T-helper 1 cell (primary cell): ENCODE data around the gene PKHD1.

Experiments used
- DNase-seq, 5 donors: peaks; one replicate each; pipeline ENCODE4 v3.0.0-alpha.2; 2012 to 2020

PKHD1 gene

DNA sequence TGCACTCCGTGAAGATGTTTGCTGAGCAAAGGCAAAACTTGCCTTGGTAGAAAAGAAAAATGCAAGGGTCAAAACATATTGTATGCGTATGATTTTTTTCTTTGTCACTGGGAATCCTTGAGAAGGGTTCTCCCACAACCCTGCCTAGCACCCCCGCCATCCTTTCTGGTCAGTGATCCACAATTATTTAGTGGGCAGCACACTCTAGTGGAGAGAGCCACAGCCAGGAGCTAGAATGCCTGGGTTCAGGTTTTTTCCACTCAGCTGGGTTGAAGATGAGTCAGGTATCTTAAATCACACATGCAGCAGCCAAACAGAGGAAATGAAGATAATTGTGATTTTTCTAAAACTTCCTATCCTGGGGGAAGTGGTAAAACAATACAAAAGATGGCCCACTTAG lies 243.1 kb downstream of the PKHD1 start:
- DNase-seq, result no peak

DNA sequence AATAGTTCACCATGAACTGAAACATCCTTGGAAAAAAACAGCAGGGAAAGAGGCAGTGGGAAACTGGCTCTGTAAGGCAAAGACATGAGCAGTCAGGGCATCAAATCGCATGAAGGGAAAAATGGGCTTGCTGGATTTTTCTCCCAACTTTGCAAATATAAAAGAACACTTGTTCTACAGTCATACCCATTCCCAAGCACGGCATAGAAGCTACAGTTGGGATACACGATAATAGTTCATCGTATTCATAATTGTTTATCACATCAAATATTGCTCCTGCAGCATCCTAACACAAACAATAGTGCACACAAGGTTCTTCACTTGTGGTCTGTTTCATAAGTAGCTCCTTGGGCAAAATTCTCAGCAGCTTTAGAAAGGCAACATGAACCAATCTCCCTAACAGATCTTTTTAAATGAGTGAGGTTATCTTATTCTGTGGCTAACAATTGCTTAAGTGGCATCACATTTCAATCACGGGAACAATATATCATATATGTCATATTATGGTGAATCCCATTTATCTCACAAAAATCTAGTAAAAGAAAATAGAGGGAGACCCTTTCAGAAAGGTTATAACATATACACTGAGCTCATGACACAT lies 243.9 kb downstream of the PKHD1 start:
- no peak for DNase-seq

DNA sequence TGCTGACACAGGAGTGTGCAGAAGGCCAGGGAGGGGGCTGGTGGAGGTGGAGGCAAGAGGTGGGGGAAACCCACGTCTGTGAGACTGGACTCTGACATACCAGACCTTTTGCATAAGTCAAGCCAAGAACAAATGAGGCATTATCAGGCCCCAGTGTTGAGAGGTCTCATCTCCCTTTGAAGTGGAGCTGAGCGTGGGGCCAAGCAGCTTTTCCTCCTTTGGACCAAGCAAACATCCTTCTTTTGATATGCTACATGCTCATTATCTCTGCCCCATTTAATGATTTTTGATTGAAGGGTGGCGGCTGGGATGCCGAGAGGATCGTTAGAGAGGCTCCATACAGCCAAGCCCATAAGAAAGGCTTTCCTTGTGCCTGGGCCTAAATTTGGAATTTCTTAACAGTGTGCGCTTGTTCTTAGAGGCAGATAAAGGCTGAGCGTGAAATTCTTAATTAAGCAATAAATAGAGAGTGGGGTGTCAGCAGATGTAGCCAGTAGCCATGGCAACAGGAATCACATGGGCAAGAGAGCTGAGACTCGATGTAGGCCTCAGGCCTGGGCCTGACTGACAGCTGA lies 244.5 kb downstream of the PKHD1 start:
- no peak for DNase-seq

DNA sequence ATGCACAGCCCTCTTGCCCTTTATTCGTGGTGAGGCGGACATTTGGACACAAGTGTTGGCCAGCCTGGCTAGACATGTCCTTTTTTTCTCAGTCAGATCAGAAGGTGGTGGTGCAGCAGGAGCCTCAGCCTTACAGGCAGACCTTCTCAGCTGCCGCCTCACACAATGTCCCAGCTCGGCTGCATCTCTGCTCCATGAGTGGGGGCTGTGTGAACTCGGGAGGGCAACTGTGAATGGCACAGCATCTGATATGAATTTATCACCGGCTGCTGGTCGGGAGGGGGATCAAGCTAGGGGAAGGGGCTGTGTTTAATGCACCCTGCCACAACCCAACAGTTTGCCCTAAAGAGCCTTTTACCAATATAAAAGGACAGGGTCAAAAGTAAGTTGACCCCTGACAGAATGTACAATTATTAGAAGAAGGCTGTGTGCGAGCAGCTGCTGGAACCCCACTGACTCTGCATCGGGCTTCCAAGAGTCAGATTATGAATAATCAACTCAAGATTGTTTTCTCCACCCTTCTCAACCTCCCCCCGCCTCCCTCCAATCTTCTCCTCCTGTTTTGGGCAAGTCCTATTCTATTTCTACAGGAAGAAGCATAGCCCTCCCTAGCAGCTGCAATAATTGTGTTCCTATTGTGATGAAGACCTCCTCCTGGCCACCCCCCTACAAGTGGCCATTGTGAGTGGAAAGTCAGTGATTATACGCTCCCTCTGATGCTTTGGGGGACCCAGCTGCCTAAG lies 245.2 kb downstream of the PKHD1 start:
- no peak for DNase-seq

DNA sequence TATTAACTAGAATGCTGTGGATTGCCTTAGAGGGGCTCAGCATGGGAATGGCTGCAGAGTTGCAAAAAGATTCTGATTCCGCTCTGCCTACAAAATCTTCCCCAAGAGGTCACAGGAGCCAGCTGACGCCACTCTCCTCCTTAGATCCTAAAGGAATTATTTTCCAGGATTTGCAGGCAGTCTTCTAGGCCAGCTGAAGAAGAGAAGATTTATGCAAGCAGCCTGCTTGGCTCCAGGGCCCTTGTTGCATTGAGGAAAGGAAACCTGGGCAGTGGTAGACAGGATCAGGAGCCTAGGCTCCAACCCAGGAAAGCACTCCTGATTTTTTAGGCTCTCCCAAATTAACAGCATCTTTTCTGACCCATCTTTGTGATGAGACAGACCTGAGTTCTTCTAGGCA lies 245.8 kb downstream of the PKHD1 start:
- DNase-seq, result no peak

DNA sequence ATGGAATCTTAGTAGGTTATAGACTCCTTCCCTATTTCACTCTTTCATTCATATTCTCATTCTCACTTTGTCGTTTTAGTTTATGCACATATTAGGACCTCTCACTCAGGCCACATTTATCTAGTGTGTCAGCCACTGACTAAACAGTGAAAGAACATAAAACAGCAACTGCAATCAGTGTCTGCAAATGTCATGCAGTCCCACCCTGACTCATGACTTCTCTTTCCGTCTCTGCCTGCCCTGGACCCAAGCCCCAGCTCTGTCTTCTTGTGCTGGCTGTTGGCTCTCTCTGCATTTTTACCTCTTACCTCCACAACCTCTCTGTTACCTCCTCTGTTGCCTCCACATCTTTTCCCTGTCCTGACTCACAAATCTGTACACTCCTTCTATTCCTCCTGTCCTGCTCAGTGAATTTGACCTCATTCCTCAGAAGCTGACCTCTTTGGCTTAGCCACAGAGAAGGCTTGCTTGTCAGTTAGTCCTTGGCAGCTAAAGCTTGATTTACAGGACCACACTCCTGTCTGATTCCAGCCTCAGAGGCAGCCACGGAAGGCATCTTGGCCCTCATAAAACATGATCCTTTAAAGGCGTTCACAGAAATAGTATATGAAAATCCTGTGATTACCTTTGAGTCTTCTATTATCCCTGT lies 247.6 kb downstream of the PKHD1 start:
- no peak for DNase-seq

DNA sequence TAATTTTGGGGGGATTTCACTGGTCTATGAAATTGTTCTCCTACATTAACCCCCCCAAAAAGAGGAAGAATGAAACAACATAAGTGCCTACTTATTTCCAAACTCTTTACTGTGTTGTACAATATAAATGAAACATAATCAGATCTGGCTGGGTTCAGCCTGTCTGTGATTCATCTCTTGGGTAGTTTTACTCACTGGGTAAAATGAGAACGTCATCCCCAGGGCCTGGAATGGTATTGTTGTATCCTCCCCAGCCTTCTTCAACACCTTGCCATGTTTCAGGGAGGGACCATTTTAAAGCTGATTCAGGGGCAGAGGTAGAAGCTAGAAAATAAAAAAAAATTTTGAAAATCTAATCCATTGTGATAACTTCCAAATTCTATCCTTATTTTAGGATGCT lies 256.7 kb downstream of the PKHD1 start:
- DNase-seq, result no peak

DNA sequence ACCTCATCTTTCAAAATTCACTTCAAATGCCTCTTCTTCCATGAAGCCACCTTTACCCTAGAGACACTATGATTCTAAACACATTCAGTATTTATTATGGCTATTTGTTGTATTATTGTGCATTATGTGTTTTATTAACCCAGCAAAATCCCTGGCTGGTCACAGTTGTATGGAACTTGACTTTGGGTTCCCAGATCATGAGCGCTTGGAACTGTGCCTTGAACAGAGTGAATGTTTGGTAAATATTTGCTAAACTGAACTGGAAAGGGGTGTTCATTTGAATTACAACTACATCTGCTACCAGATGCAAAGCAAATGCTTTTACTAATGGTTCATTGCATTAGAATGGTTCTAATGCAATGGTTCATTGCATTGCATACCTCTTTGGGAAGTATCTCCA lies 259.8 kb downstream of the PKHD1 start:
- DNase-seq, result no peak

DNA sequence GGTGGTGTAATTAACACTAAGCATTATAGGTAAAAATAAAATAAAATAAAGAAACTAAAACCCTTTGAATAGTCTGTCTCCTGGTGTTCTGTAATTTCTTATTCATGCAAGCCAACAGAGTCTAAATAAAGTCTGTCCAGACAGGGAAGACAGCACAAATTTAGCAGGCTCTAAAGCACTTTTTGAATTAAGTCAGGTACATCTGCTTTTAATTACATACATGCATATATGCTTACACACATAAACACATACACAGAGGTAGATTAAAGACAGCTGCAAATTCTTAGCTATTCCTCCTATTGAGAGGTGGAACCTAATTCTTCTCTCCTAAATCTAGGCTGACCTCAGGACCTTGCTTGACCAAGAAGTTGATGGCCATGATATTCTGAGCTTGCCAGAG lies 262.5 kb downstream of the PKHD1 start:
- DNase-seq, result no peak

DNA sequence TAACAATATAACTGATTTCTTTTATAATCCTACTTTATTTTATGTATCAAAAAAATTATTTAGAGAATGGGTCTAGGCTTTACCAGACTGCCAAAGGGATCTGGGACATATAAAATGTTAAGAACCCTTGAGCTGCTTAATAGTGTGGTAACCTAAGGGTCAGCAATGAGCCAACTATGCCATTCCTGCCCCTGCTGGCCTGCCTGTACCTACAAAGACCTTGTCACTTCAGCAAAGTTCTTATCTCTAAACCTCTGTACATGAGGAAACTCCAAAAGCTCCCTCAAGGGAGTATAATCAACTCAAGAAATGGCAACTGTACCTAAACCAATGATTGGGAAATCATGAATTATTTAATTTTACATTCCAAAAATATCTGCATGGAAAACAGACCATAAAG lies 266.9 kb downstream of the PKHD1 start:
- no peak for DNase-seq

DNA sequence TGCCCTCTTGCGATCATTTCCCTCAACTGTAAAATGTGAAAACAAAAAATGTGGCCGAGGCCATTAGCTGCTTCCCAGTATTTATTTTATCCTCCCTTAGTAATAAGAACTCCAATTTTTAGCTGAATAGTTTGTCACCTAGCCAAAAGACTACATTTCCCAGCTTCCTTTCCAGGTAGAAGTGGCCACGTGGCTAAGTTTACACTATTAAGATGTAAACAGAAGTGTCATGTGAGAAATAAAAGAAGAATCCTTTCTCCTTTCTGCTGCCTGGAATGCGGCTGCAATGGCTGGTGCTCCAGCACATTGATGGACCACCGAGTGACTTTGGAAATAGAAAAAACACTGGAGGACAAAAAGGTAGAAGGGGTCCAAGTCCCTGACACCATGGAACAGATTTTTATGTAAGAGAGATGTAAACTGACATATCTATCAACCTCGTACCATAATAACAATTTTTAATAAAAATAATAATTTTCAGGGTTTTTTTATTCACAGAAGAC lies 268.8 kb downstream of the PKHD1 start:
- no peak for DNase-seq

DNA sequence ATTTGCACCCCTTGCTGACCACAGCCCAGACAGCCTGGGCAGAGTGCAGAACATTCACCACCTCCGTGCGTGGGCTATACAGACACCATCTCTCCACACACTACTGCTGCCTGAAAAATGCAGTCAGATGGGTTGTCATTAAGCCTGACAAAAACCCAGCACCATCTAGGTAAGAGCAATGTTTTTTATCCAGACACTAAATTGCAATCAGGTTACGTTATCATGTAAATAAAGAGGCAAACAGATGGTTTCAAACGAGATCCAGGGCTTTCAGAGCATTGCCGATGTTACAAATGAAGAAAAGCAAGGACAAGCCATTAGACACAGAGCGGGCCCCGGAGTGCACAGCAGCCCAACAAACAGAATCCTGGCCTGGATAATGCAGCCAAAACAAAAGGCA lies 269.6 kb downstream of the PKHD1 start:
- DNase-seq, result no peak

DNA sequence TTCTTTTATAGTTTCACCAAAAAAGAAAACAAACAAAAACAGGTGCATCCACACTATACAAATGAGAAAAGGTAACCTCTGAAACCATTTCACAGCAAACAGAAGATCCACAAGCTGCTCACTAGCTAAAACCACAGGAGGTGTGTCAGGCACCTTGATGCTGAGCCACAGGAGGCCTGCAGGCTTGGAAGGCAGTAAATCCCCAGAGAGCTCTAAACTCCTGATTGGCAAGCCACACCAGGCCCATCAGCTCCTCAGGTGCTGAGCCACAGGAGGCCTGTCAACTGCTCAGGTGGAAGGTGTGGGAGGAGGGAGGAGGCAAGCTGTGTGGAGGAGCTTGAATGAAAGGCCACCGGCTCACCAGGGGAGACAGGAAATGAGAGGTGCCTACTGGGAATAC lies 273.0 kb downstream of the PKHD1 start:
- no peak for DNase-seq

DNA sequence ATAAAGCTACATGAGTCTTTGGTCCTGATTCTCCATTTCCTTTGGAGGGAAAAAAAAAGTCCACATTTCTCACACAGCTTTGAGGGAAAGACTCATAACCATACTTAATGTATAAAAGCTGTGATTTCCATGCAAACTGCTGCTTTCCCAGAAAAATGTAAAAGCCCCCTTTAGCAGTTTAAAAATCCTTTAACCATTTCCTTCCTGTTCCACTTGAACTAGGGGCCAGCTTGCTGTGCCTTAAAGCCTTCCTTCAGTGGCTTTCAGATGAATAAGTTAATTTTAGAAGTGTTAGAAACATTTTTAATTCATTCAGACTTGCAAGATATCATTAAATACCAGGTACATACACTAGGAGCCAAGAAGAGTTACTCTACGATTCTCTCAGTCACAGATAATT lies 273.5 kb downstream of the PKHD1 start:
- DNase-seq, result no peak

DNA sequence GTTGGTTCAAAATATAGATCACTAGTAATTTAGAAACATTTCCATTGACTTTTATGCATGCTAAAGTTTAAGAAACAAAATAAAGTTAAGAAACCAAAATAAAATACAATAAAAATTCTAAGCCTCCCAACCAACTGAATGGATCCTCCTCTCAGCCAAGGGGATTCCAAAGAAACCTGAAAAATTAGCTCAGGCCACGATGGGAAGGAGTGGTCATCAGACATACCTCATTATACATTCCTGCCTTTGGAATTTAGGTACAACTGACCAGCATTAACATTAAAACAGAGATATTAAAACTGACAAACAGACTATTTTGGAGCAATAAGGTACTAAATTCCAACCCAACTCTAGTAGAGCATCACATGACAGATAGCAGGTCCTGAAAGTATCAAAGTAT lies 275.2 kb downstream of the PKHD1 start:
- no peak for DNase-seq

DNA sequence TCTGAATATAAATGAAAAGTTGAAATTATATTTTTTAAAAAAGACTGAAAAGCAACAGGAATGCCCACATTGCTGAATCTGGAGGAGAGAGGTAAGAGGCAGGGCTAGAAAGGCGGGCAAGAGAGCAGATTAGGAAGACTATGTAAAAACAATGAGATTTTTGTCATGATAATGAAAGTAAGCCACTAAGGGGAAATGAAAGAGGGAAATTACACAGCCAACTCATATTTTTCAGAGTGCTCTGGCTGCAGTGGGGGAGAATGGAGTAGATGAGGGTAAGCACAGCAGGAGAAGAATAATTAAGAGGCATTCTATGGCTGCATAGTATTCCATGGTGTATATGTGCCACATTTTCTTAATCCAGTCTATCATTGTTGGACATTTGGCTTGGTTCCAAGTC lies 281.9 kb downstream of the PKHD1 start:
- DNase-seq, result no peak

DNA sequence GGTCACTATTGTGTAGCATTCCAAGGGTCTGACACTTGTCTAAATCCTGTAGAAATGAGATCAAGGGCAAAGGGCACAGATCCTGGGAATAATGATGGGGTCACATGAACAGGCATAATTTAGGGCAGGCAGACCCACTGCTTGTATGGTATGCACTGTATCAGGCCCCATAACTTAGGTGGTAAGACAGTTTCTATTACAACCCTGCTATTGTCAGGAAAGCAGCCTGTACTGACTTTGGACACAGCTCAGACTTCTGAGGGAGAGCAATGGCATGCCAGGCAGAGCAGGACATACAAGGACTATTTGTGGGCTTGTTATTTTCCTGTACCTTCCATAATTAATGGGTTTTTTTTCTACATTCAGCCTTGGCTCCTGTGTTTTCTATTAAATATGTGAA lies 286.8 kb downstream of the PKHD1 start:
- no peak for DNase-seq

DNA sequence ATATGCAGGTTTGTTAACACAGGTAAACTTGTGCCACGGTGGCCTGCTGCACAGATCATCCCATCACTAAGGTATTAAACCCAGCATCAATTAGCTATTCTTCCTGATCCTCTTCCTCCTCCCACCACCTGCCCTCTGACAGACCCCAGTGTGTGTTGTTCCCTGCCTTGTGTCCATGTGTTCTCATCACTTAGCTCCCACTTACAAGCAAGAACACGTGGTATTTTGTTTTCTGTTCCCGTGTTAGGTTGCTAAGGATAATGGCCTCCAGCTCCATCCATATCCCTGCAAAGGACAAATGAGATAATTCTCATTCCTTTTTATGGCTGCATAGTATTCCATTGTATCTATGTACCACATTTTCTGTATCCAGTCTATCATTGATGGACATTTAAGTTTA lies 294.0 kb downstream of the PKHD1 start:
- DNase-seq, result no peak

DNA sequence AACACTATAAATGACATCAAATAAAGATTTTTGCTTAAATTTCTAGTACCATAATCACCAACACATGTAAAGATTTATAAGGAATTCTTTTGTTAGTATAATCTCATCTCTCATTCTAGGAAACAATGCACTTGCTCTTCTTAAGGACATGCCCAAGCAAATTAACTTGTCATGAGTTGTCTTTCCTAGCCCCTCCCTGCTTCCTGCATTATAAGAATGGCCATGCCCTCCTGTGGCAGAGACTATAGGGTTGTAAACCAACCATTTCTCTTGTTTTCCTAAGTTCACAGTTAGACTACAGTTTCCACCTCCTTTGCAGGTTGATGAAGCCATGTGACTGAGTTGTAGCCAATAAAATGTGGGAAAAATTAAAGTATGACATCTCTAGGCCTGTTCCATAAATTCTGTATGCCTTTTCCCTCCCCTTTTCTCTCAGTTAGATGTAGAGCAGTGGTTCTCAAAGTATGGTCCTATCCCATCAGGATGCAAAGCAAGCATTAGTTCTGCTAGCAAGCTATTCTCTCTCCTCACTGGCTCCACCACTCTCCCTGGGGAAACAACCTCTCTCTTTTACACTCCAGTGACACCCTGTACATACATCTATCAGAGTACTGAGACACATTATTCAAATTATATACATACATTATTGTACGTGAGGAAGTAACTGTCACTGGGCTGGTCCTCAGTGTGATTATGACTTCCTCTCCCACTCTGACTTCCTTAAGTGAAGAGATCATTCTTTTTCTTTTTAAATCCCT lies 295.0 kb downstream of the PKHD1 start:
- DNase-seq, result no peak

DNA sequence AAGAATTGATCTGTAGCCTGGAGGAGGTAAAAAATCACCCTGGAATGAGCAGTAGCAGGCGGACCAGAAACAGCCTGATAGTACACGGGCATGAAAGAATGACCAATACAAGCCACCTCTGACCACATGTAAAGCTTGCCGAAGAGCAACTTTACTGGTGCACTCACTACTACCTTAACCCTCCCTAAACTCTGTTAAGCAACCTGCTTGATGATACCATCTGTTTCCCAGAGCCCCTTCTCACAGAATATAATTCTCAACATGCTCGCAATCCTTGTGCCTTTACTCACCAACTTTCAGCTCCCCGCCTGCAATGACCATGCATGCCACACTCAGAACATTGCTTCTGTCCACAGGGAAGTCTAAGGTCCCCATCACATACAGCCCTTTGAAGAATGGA lies 296.5 kb downstream of the PKHD1 start:
- DNase-seq, result no peak

DNA sequence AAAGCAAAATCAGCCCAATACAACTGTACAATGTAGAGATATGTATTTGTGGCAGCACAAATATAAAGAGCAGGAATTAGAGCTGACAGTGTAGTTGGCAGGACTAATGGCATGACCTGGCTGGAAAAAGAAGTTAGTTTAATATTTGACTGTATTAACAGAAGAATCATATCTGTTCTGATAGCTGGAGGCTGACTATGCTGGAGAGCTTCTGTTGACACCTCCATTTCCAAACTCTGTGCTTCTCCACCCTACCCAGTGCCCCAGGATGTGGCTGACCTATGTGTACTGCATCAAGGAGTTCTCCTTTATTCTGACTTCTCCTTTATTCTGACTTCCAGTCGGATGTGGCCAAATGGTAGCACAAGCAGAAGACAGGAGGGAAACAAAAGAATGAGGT lies 299.3 kb downstream of the PKHD1 start:
- no peak for DNase-seq

DNA sequence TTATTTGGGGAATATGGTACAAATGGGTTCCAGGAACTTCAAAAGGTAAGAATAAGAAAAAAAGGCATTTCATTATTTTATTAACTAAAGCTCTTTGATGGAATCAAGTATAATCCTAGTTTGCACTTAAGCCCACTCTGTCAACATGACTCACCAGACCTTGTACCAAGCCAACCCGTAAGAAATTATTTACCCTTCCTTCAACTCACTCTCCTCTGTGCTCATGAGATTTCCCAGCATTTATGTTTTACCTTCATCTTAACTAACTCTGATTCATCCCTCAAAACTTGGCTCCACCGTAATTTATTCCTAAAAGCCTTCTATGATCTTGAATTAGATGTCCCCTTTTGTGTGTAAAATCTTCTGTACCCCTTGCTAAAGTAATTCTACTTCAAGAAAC lies 308.7 kb downstream of the PKHD1 start:
- DNase-seq, result no peak

DNA sequence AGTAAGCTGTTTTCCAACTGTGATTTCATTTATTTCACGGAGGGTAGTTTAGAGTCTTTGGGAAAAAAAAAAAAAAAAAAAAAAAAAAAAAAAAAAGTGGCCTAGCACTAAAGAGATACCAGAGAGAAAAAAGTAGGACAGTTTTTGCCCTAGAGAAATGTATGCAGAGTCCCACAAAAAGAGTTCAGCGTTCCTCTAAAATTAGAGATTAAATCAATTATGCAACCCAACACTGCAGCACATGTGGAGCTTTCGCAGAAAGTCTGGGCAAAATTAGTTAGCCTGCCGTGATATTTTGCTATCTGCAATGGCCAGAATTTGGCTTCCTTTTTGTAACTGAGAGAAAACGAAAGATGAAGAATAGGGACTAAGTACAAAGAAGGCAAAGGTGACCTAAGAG lies 309.8 kb downstream of the PKHD1 start:
- no peak for DNase-seq
